Tibial artery (tissue), 4 donors: ENCODE results near the gene SYNE1.

Experiments
- DNase-seq, 2 donors: peaks; one replicate each; pipeline ENCODE4 v3.0.0-alpha.2; 2019
- H3K27ac ChIP-seq, 2 donors: fragments of 200-600 bp; sonication (generic) in 1 of 2; 1 replicate in 1 of 2; 2 replicates in 1 of 2; pipeline ENCODE4 v1.5.1; 2018 to 2019; ENCODE audit warnings: mild to moderate bottlenecking in 1 of 2
- H3K27me3 ChIP-seq, 2 donors: fragments of 200-600 bp; sonication (generic) in 1 of 2; one replicate each; pipeline versions ENCODE4 v1.5.1 to v1.6.0; 2016 to 2019
- H3K36me3 ChIP-seq, 3 donors: fragments of 200-600 bp; sonication (generic) in 2 of 3; one replicate each; pipeline ENCODE4 v1.5.1; 2016 to 2019; ENCODE audit warnings: mild to moderate bottlenecking in 2 of 3
- H3K4me1 ChIP-seq, 4 donors: fragments of 200-600 bp; sonication (generic) in 2 of 4; 1 replicate in 3 of 4; 2 replicates in 1 of 4; pipeline ENCODE4 v1.5.1; 2016 to 2019
- H3K4me3 ChIP-seq, 2 donors: fragments of 200-600 bp; sonication (generic) in 1 of 2; 1 replicate in 1 of 2; 2 replicates in 1 of 2; pipeline ENCODE4 v1.5.1; 2018 to 2019; ENCODE audit warnings: mild to moderate bottlenecking in 2 of 2
- H3K9me3 ChIP-seq, 3 donors: fragments of 200-600 bp; sonication (generic) in 1 of 3; one replicate each; pipeline ENCODE4 v1.5.1; 2016 to 2019
- CTCF ChIP-seq, 2 experiments: fragments of 200-600 bp in 1 of 2; fragments of 450-650 bp in 1 of 2; IDR thresholded peaks; one replicate each; pipeline ENCODE4 v1.5.1; 2017 to 2019; ENCODE audit warnings: antibody characterized with exemption in 2 of 2, mild to moderate bottlenecking in 1 of 2, moderate library complexity in 1 of 2
- intact Hi-C: fragments of 100-400 bp; cut with DNase I; formaldehyde crosslinking; loops from one replicate; pipeline ENCODE4 v1.15.0; 2023; ENCODE audit warnings: low total_unique reads

Gene SYNE1

GRCh38 chr6:152188011-152188410, 449.2 kb downstream of the SYNE1 start:
- Histone ChIP-seq H3K36me3 (peaks cover 3 to 24% (median 13%) of the 10 kb centered on the region in 3 donors), H3K4me1 (peaks cover 0 to 3% (median 0%) of the 10 kb centered on the region in 4 donors)

GRCh38 chr6:152186840-152187239, 450.3 kb downstream of the SYNE1 start:
- intact Hi-C loops = loop anchor here (2.0 kb wide), 1 partner anchor 16 kb away; no protein-coding TSS in a partner anchor
- H3K4me1 ChIP-seq = peaks cover 0 to 3% (median 0%) of the 10 kb centered on the region in 4 donors
- no peak for DNase-seq
- no peaks in the 10 kb centered on the region for H3K9me3 ChIP-seq
- no peak overlapping the region for H3K27ac ChIP-seq
- no peak overlapping the region for H3K4me3 ChIP-seq
- no peaks in the 10 kb centered on the region for H3K27me3 ChIP-seq
- H3K36me3 ChIP-seq = peaks cover 3 to 24% (median 13%) of the 10 kb centered on the region in 3 donors
- no peak for TF ChIP-seq CTCF (IDR thresholded peaks at IDR 0.05)

More at GRCh38 chr6:152188011-152188410, 449.2 kb downstream of the SYNE1 start:
- no peak overlapping the region for H3K27ac ChIP-seq
- no peak overlapping the region for H3K4me3 ChIP-seq
- intact Hi-C loops = no loop called here
- no peaks in the 10 kb centered on the region for H3K27me3 ChIP-seq
- H3K9me3 ChIP-seq = no peaks in the 10 kb centered on the region
- no peak for TF ChIP-seq CTCF (IDR thresholded peaks at IDR 0.05)
- no peak for DNase-seq

- Histone ChIP-seq H3K4me1 (peaks cover 0 to 3% (median 0%) of the 10 kb centered on the region in 4 donors), H3K36me3 (peaks cover 8 to 24% (median 13%) of the 10 kb centered on the region in 3 donors), H3K4me3 (no peak overlapping the region), H3K27ac (no peak overlapping the region), H3K9me3 (no peaks in the 10 kb centered on the region), H3K27me3 (no peaks in the 10 kb centered on the region)
- intact Hi-C loops = no loop called here
- TF ChIP-seq CTCF (IDR thresholded peaks at IDR 0.05) = no peak
- DNase-seq = no peak
Measured at GRCh38 chr6:152184917-152185574, 452.1 kb downstream of the SYNE1 start.

GRCh38 chr6:152184573-152184916, 452.6 kb downstream of the SYNE1 start:
- no peak for TF ChIP-seq CTCF (IDR thresholded peaks at IDR 0.05)
- Histone ChIP-seq H3K27ac (no peak overlapping the region), H3K4me1 (peaks cover 0 to 3% (median 0%) of the 10 kb centered on the region in 4 donors), H3K27me3 (no peaks in the 10 kb centered on the region), H3K9me3 (no peaks in the 10 kb centered on the region), H3K36me3 (peaks cover 12 to 21% (median 18%) of the 10 kb centered on the region in 3 donors), H3K4me3 (no peak overlapping the region)
- DNase-seq = no peak
- intact Hi-C loops = no loop called here

GRCh38 chr6:152180601-152181000, 456.6 kb downstream of the SYNE1 start:
- H3K27ac ChIP-seq = no peak overlapping the region
- peaks cover 0 to 4% (median 1%) of the 10 kb centered on the region in 4 donors for H3K4me1 ChIP-seq
- H3K36me3 ChIP-seq = peaks cover 8 to 30% (median 25%) of the 10 kb centered on the region in 3 donors
- no peak for TF ChIP-seq CTCF (IDR thresholded peaks at IDR 0.05)
- DNase-seq = no peak
- intact Hi-C loops = no loop called here
- H3K9me3 ChIP-seq = no peaks in the 10 kb centered on the region
- H3K4me3 ChIP-seq = no peak overlapping the region
- H3K27me3 ChIP-seq = no peaks in the 10 kb centered on the region
